ENCODE results near the gene B3GNT8.
"Not testable (repeated sequence)": the region's sequence is repeated elsewhere in the genome, so short reads cannot be mapped to it uniquely, and the experiment has no call there.

Gene B3GNT8, protein sequence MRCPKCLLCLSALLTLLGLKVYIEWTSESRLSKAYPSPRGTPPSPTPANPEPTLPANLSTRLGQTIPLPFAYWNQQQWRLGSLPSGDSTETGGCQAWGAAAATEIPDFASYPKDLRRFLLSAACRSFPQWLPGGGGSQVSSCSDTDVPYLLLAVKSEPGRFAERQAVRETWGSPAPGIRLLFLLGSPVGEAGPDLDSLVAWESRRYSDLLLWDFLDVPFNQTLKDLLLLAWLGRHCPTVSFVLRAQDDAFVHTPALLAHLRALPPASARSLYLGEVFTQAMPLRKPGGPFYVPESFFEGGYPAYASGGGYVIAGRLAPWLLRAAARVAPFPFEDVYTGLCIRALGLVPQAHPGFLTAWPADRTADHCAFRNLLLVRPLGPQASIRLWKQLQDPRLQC

DNA sequence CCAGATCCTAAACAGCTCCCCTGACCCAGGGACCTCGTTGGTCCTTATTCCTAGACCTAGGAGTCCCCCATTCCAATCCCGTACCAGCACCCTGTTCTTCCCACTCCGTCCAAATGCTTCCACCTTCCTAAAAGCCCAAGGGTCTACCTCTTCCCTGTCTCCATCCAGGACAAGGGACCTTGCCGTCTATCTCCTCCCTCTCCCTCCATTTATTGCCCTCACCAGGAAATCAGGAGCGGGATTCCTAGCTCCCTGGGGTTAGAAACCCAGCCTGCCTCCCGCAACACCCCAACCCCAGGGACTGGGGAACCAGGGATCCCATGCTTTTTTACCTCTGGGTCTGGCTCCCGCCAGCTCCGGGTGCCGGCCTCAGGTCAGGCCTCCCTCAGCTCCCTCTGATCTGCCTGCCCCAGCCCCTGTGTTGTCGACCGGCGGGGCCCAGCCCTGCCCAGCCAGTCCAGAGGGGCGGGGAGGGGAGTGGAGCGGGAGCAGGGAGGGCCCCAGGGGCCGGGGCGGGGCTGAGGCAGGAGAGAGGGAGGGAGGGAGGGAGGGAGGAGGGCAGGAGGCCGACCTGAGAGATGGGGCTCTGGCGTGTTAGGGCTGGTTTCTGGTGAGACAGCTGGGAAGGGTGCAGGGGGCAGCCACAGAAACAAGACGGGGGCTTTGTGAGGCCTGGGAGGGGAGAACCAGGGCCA is at the start of gene B3GNT8:
TSS of gene B3GNT8 (minus strand) at position 423 of the 695 bp plus-strand sequence. CDS start 596 bp downstream, outside the sequence.
- in situ Hi-C loops (cut with HindIII; ENCODE audit: low sequenced_read_pairs): loop anchor here (10.0 kb wide), 1 partner anchor 148 kb away; the partner anchor contains the start of gene CEACAM21

DNA sequence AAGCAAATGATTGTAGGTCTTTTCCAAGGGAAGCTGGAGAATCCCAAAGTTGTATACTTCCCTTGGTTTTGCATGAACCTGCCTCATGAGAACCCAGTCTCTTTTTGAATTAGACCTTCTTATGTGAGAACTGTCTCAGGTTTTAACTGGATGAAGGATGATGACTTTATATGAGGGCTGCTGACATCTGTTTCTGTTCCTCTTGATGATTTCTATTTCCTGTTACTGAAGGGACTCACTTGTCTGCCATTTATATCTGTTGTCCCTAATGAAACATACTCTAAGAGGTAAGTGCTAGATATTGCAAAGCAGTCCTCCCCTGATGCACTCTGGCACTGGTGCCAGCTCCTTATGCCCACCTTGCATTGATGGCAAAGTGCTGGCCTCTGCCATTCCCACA is 49.4 kb upstream of the B3GNT8 start:
- in situ Hi-C loops (cut with HindIII; ENCODE audit: low sequenced_read_pairs): no loop called here

DNA sequence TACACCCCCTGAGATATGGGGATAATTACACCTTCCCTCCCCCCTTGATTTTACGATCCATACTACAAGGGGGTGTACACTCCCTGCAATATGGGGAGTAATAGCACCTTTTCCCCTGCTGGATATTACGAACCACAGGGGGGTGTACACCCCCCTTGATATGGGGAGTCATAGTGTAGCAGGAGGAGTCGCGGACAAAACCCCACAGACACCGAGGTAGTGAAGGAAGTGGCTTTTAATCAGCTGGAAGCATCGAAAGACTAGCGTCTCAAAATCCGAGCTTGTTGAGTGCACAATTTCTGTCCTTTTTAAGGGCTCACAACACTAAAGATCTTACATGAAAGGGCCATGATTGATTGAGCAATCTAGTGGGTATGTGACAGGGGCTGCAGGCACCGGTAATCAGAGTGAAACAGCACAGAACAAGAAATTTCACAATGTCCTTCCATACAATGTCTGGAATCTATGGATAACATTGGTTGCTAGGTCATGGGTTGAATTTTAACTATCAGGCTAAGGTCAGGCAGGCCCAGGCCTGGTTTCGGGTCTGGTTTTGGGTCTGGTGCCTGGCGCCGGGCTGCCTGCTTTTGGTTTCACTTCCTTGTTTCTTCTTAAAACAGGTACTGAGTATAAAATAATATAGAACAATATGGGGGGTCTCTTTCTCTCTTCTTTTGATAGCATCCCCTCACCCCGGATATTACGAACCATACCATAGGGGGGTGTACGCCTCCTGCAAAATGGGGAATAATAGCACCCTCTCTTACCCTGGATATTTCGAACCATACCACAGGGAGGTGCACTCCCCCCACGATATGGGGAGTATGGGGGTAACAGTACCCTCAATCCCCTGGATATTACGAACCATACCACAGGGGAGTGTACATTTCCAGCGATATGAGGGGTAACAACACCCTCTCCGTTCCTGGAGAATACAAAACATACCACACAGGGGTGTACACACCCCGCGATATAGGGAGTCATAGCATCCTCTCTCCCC is 36.4 kb upstream of the B3GNT8 start:
- in situ Hi-C loops (cut with HindIII; ENCODE audit: low sequenced_read_pairs): not testable (repeated sequence)

DNA sequence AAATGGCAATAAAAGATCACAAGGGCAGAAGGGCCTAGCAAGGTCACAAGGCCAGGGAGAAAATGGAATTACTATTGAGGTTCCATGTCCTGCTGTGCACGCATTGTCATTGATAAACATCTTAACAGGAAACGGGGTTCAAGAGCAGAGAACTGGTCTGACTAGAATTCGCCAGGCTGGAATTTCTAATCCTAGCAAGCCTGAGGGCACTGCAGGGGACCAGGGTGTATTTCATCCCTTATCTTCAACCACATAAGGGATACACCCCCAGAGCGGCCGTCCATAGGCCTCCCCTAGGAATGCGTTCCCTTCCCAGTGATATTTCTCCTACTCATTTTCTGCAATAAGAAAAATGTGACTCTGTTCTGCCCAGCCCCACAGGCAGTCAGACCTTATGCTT is 35.3 kb upstream of the B3GNT8 start:
- in situ Hi-C loops (cut with HindIII; ENCODE audit: low sequenced_read_pairs): no loop called here

DNA sequence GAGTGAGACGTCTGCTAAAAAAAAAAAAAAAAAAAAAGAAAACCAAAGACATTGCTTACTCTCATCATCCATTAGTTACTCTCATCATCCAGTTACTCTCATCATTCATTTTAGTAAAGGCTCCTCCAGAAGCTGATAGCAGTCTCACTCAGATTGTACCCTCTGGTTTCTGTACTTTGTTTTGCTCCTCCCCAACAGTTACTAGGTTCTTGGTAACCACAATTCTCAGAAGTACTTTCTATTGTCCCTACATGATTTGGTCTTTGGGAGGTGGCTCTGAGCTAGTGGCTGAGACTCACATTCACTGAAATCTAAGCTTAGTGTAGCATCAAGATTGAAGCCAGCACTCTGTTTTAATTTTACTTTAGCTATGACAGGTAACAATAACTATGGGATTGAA is 30.1 kb upstream of the B3GNT8 start:
- in situ Hi-C loops (cut with HindIII; ENCODE audit: low sequenced_read_pairs): no loop called here

DNA sequence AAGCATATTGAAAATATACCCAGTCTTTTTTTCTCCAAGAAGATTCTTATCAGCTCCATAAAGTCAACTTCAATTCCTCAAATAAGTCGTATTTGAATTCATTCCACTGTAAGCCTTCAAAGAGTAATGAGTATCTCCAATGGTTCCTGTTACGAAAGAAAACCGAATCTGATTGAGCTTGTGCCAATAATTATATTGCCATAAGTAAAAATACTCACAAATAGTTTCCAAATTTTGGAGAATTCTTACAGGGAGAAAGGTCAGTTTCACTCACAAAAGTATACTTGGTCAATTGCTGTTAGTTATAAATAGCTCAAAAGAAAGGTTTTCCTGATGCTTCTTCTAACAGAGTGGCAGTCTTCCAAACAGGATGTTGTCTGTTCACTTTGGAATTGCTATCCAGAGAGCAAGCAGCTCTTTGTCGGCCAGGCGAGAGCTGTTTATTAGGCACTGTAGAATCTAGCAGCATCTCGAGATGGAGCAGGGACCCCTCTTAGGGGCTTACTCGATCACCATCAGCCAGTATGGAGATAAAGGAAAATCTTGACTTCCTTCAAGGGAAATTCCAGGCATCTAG is 29.3 kb upstream of the B3GNT8 start:
- in situ Hi-C loops (cut with HindIII; ENCODE audit: low sequenced_read_pairs): no loop called here

DNA sequence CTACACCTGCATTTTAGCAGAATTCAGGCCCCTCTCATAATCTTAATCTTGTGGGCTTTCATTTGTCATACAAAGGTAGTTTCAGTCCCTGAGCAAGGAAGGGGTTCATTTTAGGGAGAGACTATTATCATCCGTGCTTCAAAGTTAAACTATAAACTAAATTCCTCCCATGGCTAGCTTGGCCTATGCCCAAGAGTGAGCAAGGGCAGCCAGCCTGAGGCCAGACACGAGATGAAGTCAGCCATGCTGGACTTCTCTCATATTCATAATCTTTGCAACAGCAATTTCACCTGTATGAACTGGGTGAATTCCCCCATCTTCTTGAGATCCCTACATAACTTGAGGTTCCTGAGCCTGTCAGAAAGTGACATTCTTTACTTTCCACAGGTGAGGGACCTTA is 28.8 kb upstream of the B3GNT8 start:
- in situ Hi-C loops (cut with HindIII; ENCODE audit: low sequenced_read_pairs): no loop called here

DNA sequence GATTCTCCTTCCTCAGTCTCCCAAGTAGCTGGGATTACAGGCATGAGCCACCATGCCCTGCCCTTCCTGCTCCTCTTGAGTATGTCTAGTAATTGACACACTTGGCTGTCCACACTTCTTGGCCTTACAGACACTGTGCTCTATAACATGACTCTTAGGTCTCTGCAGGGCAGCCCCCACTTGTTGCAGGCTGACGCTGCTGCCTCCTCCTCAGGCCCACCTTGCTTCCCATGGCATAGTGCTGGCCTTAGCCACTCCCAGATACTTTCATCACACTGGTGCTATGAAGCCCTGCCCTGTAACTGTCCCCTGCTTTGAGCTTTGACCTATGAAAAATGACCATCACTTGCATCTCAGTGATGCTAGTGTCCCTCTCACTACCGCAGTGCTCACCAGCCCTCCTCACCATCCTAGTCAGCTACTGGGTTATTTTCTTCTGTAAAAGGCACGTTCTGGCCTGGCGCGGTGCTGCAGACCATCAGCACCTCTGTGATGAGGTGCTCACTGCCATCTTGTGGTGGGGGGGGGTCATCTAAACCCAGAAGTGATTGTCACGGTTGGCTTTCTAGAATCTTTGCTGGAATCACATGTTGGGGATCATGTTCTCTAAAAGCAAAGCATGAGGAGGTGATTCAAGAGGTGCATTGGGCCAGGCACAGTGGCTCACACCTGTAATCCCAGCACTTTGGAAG is 25.6 kb upstream of the B3GNT8 start:
- in situ Hi-C loops (cut with HindIII; ENCODE audit: low sequenced_read_pairs): no loop called here

DNA sequence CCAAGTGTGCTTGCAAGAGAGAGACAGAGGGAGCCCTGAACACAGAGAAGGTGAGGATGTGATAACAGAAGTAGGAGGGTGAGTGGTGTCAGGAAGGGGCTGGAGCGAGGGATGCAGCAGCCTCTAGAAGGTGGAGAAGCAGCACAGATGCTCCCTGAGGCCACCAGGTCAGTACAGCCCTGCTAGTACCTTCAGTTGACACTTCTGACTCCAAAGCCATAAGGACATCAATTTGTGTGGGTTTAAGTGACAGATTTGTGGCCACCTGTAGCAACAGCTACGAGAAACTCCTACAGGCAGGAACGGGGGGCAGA is 22.6 kb upstream of the B3GNT8 start:
- in situ Hi-C loops (cut with HindIII; ENCODE audit: low sequenced_read_pairs): no loop called here

DNA sequence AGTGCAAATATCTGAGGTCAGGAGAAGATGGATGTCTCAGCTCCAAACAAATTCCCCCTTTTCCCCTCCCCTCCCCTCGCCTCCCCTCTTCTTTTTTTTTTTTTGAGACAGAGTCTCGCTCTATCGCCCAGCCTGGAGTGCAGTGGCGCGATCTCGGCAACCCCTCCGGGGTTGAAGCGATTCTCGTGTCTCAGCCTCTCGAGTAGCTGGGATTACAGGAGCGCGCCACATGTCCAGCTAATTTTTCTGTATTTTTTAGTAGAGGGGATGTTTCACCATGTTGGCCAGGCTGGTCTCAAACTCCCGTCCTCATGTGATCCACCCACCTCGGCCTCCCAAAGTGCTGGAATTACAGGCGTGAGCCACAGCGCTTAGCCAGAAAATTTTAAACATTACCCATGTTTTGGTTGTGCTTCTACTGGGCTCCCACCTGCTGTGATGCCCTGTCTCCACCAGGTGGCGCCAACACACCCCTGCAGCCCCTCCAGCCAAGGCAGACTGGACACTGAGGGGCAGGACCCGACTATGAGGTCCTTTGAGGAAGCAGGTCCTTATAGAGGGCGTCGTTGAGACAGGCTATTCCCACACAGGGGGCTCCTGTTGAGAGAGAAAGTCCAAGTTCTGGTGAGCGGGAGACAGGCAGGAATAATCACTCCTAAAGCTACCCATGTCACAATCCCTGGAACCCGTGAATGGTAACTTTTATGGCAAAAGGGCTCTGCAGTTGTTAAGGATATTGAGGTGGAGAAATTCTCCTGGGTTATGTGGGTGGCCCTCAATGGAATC is 22.1 kb upstream of the B3GNT8 start:
- in situ Hi-C loops (cut with HindIII; ENCODE audit: low sequenced_read_pairs): no loop called here

DNA sequence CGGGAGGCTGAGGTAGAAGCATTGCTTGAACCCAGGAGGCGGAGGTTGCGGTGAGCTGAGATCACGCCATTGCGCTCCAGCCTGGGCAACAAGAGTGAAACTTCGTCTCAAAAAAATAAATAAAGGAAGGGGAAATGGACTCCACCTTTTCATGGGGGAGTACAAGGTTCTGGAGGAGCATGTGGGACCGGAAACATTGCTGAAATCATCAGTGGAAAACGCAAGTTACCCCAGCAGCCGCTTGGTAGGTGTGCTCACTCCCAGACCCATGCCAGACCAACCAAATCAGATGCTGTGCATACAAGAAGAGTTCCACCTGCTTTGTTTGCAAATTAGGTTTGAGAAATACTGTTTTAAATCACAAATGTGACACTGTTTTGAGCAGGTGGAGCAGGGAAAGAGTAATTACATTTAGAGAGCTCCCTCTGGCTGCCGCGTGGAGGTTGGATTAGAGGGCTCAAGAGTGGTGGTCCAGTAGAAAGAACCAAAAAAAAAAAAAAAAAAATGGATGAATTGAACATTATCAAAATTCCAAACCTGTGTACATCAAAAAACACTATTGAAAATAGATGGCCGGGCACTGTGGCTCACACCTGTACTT is 20.7 kb upstream of the B3GNT8 start:
- in situ Hi-C loops (cut with HindIII; ENCODE audit: low sequenced_read_pairs): no loop called here

DNA sequence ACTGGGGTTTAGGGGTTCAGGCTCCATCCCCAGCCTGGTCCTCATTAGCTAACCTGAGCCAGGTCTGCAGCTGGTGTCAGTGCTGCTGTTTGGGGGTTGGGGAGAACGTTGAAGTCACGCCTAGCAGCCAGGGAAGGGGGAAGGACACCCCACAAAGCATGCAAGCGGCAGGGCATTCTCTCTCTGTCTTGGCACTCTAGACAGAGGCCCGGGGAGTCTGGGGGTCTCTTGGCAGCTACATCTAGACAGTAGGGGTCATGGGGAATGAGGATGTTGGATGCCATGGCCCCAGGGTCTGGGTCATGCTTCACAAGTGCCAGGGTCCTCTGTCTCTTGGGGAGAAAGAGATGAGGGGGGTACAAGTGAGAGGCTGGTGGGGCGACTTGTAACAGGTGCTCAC is 18.4 kb upstream of the B3GNT8 start:
- in situ Hi-C loops (cut with HindIII; ENCODE audit: low sequenced_read_pairs): no loop called here

DNA sequence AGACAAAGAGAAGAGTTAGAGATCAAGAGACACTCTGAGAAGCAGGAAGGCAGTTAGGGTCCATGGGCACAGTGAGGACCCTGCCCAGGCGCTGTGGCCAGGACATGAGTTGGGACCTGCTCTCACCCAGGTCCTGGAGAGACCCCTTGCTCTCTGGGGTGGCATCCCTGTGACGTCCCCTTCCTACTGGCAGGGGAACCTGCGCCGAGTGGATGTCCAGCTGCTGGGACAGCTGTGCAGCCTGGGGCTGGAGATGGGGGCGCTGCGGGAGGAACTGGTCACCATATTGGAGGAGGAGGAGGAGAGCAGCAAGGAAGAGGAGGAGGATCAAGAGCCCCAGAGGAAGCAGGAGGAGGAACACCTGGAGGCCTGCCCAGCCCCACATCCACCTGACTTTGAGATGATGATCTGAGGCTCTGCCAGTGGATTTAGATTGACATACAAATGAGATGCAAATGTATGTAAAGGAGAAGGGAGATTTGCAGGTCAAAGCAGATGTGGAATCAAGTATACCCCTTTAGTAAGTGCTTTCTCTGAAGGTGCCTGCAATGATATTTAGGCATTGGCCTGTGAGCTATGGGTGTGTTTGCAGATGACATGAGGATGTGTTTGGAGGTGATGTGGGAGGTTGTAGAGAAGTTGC is 16.8 kb upstream of the B3GNT8 start:
- in situ Hi-C loops (cut with HindIII; ENCODE audit: low sequenced_read_pairs): no loop called here

DNA sequence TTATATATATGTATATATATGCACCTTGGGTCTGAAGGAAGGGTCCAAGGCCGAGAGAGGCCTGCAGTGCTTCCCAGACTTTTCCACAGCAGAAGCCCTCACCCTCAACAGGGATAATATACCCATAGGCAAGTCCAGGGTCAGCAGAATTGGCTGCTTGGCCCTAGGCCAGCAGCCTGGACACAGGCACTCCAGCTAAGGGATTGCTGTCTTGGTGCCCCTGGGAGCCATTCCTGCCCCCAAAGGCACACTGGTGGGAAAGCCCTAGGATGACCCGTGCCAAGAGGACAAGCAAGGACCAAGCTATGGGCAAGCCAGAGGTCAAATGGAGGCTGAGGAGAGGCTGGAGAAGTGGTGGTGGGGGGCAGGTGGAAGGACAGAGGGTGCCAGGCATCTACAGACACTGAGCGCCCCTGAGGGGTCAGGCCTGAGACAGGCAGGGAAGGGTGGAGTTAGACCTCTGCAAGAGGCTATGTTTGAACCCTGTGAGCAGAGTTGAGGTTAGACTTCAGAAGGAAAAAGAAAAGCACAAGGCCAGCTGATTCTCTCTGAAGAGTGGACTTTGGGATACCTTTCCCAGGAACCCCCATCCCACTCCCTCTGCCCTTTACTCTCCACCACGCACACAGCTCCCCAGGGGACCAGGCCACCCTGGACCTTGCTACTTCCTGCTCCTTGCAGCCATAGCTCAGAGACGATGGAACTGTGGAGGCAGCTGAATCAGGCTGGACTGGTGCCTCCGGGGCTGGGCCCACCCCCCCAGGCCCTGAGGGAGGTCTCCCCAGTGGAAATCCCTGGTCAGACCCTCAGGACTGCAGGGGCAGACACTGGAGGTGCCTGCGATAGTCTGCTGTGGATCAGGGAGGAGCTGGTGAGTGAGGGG is 15.5 kb upstream of the B3GNT8 start, which contains the start of gene ERICH4:
TSS of gene ERICH4 (plus strand) at position 684 of the 883 bp plus-strand sequence. CDS start at position 698, 14 bp downstream.
- in situ Hi-C loops (cut with HindIII; ENCODE audit: low sequenced_read_pairs): no loop called here

DNA sequence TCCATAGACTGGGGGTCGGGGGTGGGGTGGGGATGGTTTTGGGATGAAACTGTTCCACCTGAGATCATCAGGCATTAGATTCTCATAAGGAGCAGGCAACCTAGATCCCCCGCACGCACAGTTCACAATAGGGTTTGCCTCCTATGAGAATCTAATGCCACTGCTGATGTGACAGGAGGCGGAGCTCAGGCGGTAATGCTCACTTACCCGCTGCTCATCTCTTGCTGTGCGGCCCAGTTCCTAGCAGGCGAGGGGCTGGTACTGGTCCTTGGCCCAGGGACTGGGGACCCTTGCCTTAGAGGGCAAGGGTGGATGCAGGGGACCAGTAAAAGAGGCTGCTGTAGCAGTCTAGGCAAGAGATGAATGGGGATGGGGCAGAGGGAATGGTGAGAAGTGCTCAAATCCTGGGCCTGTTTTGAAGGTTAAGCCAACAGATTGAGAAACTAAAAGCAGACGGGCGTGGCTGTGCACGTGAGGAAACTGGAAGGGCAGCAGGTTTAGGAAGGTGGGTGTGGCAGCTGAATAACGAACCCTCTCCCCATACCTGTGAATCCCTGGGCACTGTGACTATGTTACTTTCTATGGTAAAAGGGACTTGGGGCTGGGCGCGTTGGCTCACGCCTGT is 14.3 kb upstream of the B3GNT8 start:
- in situ Hi-C loops (cut with HindIII; ENCODE audit: low sequenced_read_pairs): no loop called here

DNA sequence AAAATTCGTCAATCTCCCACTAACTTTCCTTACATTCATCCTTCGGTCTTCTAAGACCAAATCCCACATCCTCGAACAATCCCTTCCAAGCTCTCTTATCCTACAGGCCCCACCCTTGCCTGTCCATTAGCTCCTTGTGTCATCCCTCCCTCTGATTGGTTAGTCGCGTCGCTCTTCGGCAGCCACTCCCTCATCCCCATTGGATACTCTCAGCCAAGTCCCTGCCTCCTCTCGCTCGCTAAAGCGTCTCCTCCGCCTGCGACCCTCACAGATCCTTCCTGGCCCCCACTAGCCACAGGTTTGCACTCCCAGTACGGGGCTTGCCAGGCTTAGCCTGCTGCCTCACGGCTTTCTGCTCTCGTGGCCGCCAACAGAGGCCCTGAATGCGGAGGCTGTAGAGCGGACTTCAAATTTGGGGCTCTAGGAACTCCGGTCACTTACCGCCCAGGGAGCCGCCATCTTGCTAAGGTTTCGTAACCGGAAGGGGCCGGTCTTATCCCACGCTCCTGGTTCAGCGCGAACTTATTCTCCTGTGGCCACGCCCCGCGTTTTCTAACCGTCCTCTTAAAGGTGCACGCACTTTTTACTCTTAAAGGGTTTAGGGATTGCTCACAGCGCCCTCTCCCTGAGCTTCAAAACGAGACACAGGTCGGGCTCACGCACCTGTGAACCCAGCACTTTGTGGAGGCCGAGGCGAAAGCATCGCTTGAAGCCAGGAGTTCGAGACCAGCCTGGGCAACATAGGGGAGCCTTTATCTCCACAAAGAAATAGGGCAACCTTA is 12.5 kb upstream of the B3GNT8 start, which contains the start of gene DMAC2:
TSS of gene DMAC2 (minus strand) at position 472 of the 782 bp plus-strand sequence. CDS start at position 459, 13 bp downstream.
- in situ Hi-C loops (cut with HindIII; ENCODE audit: low sequenced_read_pairs): no loop called here
